Spleen (tissue), 7 donors: ENCODE measurements around the gene GGN.

Experiments
- POLR2A ChIP-seq, 3 donors: fragments of 450-650 bp; IDR thresholded peaks; one replicate each; pipeline ENCODE4 v1.5.1; 2017; ENCODE audit warnings: antibody characterized with exemption in 3 of 3, mild to moderate bottlenecking in 1 of 3
- POLR2AphosphoS5 ChIP-seq, 3 donors: sonication (generic); formaldehyde crosslinking; IDR thresholded peaks; one replicate each; pipeline ENCODE4 v1.5.1; 2017; ENCODE audit warnings: antibody characterized with exemption in 3 of 3
- TF ChIP-seq, protein P1 (sequence below), 11 experiments: fragments of 200-600 bp in 7 of 11; fragments of 450-650 bp in 4 of 11; sonication (generic) in 4 of 11; IDR thresholded peaks in 8 of 11; conservative IDR thresholded peaks in 3 of 11; 1 replicate in 7 of 11; 2 replicates in 4 of 11; pipeline versions ENCODE4 v1.4.0 to v1.8.0; 2016 to 2021; ENCODE audit warnings: antibody characterized with exemption in 11 of 11, inconsistent platforms in 4 of 11, mild to moderate bottlenecking in 1 of 11
- donor health status: DM: no; HTN: no; CAD: no; lungs with moderate emphysema.
- donor health status: DM: no; HTN: no; CAD: no.
- donor health status: DM: no; HTN: no; CAD: no.

DNA sequence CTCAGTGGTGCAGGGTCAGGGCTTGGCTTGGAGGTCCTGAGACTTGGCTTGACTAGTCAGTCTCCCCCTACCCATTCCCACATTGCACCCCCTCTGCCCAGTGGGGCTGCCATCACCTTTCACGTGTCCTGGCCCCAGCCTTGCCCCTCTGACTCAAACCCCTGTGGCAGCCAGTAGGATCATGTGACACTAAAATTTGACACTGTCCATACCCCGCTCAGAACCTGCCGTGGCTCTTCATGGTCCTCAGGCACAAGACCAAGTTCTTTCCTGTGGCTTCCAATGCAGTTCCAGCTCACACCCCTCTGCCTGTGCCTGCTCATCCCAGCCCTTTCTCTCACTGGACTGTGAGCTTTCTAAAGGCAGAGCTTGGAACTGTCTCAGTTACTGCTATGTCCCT lies 11.3 kb downstream of the GGN start:
- TF ChIP-seq, protein P1, sequence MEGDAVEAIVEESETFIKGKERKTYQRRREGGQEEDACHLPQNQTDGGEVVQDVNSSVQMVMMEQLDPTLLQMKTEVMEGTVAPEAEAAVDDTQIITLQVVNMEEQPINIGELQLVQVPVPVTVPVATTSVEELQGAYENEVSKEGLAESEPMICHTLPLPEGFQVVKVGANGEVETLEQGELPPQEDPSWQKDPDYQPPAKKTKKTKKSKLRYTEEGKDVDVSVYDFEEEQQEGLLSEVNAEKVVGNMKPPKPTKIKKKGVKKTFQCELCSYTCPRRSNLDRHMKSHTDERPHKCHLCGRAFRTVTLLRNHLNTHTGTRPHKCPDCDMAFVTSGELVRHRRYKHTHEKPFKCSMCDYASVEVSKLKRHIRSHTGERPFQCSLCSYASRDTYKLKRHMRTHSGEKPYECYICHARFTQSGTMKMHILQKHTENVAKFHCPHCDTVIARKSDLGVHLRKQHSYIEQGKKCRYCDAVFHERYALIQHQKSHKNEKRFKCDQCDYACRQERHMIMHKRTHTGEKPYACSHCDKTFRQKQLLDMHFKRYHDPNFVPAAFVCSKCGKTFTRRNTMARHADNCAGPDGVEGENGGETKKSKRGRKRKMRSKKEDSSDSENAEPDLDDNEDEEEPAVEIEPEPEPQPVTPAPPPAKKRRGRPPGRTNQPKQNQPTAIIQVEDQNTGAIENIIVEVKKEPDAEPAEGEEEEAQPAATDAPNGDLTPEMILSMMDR (IDR thresholded peaks at IDR 0.05 in 8 of 11, conservative IDR thresholded peaks at IDR 0.05 in 3 of 11): no peak
- TF ChIP-seq POLR2A (IDR thresholded peaks at IDR 0.05) (no peak), POLR2AphosphoS5 (IDR thresholded peaks at IDR 0.05) (no peak)
